ENCODE results near the gene SPTBN5.

SPTBN5 gene

DNA sequence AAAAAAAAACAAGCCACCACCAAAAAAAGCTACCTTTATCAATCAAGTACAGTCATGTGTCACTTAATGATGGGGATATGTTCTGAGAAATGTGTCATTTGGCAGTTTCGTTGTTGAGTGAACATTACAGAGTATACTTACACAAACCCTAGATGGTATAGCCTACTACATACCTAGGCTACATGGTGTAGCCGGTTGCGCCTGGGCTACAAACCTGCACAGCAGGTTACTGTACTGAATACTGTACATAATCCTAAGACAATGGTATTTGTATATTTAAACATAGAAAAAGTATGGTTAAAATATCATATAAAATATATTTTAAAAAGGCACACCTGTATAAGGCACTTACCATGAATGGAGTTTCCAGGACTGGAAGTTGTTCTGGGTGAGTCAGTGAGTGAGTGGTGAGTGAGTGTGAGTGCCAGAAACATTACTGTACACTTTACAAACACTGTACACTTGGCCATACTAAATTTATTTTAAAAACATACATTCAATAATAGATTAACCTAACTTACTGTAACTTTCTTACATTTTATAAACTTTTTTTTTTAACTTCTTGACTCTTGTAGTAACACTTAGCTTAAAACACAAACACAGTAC is 91.9 kb downstream of the SPTBN5 start:
- DNase-seq (ENCODE audit: low read depth): no peak

DNA sequence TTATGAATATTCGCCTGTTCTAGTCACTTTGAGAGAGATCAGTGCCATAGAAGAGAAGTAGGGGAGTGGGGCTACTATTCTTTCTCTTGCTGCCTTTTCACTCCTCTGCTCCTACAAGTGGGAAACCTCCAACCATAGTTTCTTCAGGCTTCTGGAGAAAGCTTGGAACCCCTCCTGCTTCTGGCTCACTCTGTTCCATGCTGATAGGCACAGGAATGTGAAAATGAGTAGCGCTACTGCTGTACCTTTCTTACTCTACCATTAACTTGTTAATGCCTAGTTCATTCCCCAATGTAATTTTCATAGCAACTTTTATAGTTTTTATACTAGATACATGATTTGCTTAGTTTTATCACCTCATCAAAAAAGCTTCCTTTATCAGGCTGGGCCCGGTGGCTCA is 92.7 kb downstream of the SPTBN5 start:
- DNase-seq (ENCODE audit: low read depth): no peak

DNA sequence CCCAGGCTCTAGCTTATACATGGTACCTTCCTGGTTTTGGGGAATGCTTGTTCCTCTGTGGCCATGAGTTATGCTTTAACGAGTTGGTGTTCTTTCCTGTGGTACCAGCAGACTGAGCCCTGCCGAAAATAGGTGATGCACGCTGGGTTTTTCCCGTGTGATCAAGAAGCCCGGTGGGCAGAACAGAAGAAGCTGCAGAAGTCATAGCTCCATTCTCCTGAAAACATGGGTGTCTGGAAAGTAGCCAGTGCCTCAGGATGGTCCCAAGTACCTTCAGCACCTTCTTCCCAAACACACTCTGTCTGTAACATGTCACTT is 94.4 kb downstream of the SPTBN5 start:
- DNase-seq (ENCODE audit: low read depth): no peak

DNA sequence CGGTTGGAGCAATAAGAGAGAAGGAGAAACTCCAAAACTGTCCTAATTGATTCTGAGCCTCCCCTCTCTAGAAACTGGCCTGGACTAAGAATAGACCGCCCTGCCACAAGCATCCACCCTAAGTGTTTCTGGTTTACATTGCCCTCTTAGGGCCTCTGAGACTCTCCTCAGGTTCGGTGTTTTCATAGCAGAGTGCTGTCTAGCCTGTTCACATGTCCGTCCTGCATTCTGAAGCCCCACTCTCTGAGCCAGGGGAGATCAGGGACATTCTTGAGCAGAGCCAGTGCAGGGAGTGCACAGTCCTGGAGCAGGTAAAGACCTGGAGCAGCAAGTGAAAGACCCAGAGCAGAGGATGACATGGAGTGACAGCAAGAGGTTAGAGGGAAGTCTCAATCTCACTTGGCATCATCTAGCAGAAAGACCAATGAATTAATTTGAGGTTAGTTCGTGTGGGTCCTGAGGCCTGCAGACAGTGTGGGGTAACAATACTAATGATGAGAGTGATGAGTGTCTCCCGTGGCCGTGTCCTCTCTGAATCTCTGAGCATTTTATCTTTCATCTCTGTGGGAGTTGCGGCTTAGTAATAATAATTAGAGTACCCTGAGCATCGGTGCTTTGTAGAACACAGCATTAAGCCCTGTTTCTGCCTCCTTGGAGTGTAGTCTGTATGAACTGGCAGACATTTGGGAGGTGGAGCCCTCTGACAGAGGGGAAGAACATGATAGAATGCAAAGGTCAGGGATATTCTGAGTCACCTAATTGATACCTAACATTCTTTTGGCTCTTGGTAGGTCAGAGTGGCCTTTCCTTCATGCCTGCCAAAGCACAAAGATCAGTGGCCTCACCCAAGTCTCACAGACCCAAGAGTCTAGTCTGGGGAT is 95.0 kb downstream of the SPTBN5 start:
- no peak for DNase-seq (ENCODE audit: low read depth)

Measured in stimulated activated CD8-positive, alpha-beta memory T cell treated with anti-CD3 and anti-CD28 coated beads, Interleukin-4, amount 100 ng/mL, for 24 hours (primary cell).